ENCODE data around the gene NTM.

NTM gene

DNA sequence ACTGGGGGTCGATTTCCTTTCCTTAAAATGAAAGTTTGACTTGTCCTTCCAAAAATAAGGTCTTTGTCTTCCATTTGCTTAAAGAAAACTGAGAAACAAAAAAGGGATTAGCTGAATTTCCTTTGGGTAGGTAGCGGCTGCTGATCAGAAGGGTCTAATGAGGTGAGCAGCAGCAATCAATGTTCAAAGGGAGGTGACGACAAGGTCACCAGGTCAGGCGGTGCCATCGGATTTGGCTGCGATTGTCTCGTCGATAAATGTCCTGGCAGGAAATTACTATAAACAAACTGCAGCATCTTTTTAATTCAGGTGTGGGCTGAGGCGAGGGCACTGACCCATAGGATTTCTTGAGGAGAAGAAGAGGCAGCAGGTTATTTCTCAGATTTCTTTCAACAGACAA is 480.1 kb downstream of the NTM start:
- H3K9me3 ChIP-seq (replicated peaks; ENCODE audit: low read length): no peaks in the 10 kb centered on the region
- no peaks in the 10 kb centered on the region for H3K36me3 ChIP-seq (ENCODE audit: insufficient read depth, low read length)
- H3K27me3 ChIP-seq (ENCODE audit: control insufficient read depth, insufficient read depth, low read length): peaks cover 12% of the 10 kb centered on the region
- H3K4me2 ChIP-seq (ENCODE audit: low read length): no peak overlapping the region
- no peak overlapping the region for H3K9ac ChIP-seq (ENCODE audit: low read depth, low read length)
- no peaks in the 10 kb centered on the region for H3K4me1 ChIP-seq (ENCODE audit: control insufficient read depth, insufficient read depth, low read length)
- H3K4me3 ChIP-seq (ENCODE audit: low read length): no peak overlapping the region

DNA sequence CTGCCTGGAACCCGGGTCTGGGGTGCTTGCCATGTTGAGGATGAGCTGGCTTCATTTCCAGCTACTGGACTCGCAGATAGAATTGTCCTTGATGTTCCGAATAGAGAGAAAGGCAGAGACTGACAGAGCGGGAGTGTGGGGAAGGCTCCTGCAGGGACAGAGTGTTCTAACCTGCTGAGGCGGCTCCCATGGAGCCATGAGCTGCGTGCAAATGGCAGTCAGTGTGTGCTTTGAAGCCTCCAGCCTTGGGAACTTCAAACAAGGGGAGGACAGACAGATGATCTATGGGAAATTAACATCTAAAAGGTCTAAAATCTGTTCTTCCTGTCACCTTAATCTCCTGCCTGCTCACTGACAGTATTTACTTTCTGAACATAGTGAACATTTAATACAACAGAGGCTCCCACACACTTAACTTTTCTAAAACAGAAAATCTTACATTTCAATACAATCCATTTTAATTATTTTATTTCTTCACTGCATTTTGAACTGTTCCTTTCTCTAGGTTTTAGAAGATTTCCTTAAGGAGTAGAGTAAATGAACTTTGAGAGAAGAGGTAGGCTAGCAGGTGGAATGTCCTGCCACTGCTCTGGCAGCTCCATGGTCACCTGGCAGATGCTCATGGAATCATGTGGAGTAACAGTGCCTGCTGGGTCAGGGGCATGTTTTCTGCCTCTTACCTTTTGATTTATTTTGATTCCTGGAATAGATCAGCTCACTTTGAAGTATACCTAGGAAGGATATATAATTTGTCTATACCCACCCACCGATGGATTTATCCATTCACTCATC is 481.7 kb downstream of the NTM start:
- Histone ChIP-seq H3K4me2 (ENCODE audit: low read length) (no peak overlapping the region), H3K4me3 (ENCODE audit: low read length) (no peak overlapping the region), H3K27me3 (ENCODE audit: control insufficient read depth, insufficient read depth, low read length) (peaks cover 12% of the 10 kb centered on the region), H3K9me3 (replicated peaks; ENCODE audit: low read length) (no peaks in the 10 kb centered on the region), H3K36me3 (ENCODE audit: insufficient read depth, low read length) (no peaks in the 10 kb centered on the region), H3K9ac (ENCODE audit: low read depth, low read length) (no peak overlapping the region), H3K4me1 (ENCODE audit: control insufficient read depth, insufficient read depth, low read length) (no peaks in the 10 kb centered on the region)

- Histone ChIP-seq H3K4me1 (ENCODE audit: control insufficient read depth, insufficient read depth, low read length) (no peaks in the 10 kb centered on the region), H3K36me3 (ENCODE audit: insufficient read depth, low read length) (no peaks in the 10 kb centered on the region), H3K27me3 (ENCODE audit: control insufficient read depth, insufficient read depth, low read length) (peaks cover 12% of the 10 kb centered on the region), H3K9ac (ENCODE audit: low read depth, low read length) (no peak overlapping the region), H3K4me2 (ENCODE audit: low read length) (no peak overlapping the region), H3K9me3 (replicated peaks; ENCODE audit: low read length) (no peaks in the 10 kb centered on the region), H3K4me3 (ENCODE audit: low read length) (no peak overlapping the region)
Observed at GRCh38 chr11:131852757-131853156, 482.3 kb downstream of the NTM start.

DNA sequence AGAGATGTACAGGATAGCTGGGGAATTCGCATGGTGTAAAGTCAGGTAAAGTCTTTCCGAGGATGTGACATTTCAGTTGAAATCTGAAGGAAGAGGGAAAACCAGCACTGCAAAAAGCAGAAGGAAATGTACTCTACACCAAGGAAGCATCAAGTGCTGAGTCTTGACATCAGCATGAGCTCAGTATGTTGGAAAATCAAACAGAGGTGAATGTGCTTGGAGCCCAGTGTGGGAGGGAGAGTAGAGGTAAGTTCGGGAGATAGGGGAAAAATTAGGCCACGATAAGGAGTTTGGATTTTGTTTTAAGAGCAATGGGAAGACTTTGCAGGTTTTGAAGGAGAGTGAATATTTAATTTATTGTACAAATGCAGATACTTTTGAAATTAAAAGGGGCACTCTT is 484.0 kb downstream of the NTM start:
- peaks cover 12% of the 10 kb centered on the region for H3K27me3 ChIP-seq (ENCODE audit: control insufficient read depth, insufficient read depth, low read length)
- H3K4me3 ChIP-seq (ENCODE audit: low read length): no peak overlapping the region
- H3K36me3 ChIP-seq (ENCODE audit: insufficient read depth, low read length): no peaks in the 10 kb centered on the region
- no peaks in the 10 kb centered on the region for H3K4me1 ChIP-seq (ENCODE audit: control insufficient read depth, insufficient read depth, low read length)
- H3K9me3 ChIP-seq (replicated peaks; ENCODE audit: low read length): no peaks in the 10 kb centered on the region
- no peak overlapping the region for H3K4me2 ChIP-seq (ENCODE audit: low read length)
- no peak overlapping the region for H3K9ac ChIP-seq (ENCODE audit: low read depth, low read length)

GRCh38 chr11:131855320-131855719 is 484.9 kb downstream of the NTM start:
- H3K4me3 ChIP-seq (ENCODE audit: low read length): no peak overlapping the region
- H3K4me1 ChIP-seq (ENCODE audit: control insufficient read depth, insufficient read depth, low read length): no peaks in the 10 kb centered on the region
- H3K27me3 ChIP-seq (ENCODE audit: control insufficient read depth, insufficient read depth, low read length): peaks cover 12% of the 10 kb centered on the region
- H3K4me2 ChIP-seq (ENCODE audit: low read length): no peak overlapping the region
- H3K36me3 ChIP-seq (ENCODE audit: insufficient read depth, low read length): no peaks in the 10 kb centered on the region
- H3K9me3 ChIP-seq (replicated peaks; ENCODE audit: low read length): no peaks in the 10 kb centered on the region
- no peak overlapping the region for H3K9ac ChIP-seq (ENCODE audit: low read depth, low read length)

GRCh38 chr11:131857246-131857645 is 486.8 kb downstream of the NTM start:
- no peaks in the 10 kb centered on the region for H3K36me3 ChIP-seq (ENCODE audit: insufficient read depth, low read length)
- H3K9me3 ChIP-seq (replicated peaks; ENCODE audit: low read length): no peaks in the 10 kb centered on the region
- H3K9ac ChIP-seq (ENCODE audit: low read depth, low read length): no peak overlapping the region
- no peaks in the 10 kb centered on the region for H3K4me1 ChIP-seq (ENCODE audit: control insufficient read depth, insufficient read depth, low read length)
- H3K4me3 ChIP-seq (ENCODE audit: low read length): no peak overlapping the region
- peaks cover 3% of the 10 kb centered on the region for H3K27me3 ChIP-seq (ENCODE audit: control insufficient read depth, insufficient read depth, low read length)
- no peak overlapping the region for H3K4me2 ChIP-seq (ENCODE audit: low read length)

DNA sequence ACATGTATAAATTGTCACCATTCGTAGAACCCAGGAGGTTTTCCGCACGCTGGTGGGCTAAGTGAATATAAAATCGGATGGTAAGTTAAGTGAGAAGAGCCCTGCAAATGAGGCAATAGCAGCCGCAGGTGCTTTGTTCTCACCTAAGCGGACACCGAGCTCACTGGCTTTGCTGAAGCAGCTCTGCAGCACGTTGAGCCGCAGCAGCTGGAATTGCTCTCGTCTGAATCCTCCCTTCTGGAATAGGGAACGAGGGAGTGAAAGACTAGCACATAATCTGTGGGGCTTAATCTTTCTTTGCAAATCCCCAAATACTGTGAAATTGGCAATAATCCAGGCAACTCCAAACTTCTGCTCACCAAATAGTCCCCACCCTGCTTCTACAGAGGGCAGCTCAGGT is 488.1 kb downstream of the NTM start:
- Histone ChIP-seq H3K27me3 (ENCODE audit: control insufficient read depth, insufficient read depth, low read length) (no peaks in the 10 kb centered on the region), H3K4me1 (ENCODE audit: control insufficient read depth, insufficient read depth, low read length) (no peaks in the 10 kb centered on the region), H3K36me3 (ENCODE audit: insufficient read depth, low read length) (no peaks in the 10 kb centered on the region), H3K4me2 (ENCODE audit: low read length) (no peak overlapping the region), H3K4me3 (ENCODE audit: low read length) (no peak overlapping the region), H3K9me3 (replicated peaks; ENCODE audit: low read length) (no peaks in the 10 kb centered on the region), H3K9ac (ENCODE audit: low read depth, low read length) (no peak overlapping the region)

DNA sequence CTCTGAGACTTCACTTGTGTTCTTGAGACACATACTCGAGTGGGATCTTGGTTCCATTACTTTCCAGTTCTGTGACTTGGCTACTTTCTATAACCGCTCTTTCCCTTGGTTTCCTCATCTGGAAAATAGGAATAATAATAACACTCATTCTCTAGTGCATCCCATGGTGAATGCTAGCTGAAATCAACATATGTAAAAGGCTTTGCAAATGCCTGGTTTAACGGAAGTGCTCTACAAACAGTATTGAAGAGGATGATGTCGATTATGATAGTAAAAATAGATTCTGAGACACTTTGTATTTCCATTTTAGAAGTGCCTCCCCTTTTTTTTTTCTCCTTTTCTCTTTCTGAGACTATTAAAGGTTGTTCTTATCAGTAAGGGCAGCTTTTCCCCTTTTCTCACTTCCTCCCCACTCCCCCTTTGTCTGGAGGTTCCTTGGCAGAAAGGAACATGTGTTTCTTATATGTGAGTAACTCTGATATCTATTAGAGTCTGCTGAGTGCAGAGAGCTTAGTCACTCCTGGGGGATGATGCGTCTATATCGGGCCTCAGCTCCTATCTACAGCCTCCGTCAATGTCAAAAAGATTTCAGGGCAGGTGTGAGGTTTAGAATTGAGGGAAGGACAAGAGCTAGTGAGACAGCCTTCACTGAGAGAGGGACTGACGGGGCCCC is 489.3 kb downstream of the NTM start:
- H3K9ac ChIP-seq (ENCODE audit: low read depth, low read length): no peak overlapping the region
- H3K4me2 ChIP-seq (ENCODE audit: low read length): no peak overlapping the region

DNA sequence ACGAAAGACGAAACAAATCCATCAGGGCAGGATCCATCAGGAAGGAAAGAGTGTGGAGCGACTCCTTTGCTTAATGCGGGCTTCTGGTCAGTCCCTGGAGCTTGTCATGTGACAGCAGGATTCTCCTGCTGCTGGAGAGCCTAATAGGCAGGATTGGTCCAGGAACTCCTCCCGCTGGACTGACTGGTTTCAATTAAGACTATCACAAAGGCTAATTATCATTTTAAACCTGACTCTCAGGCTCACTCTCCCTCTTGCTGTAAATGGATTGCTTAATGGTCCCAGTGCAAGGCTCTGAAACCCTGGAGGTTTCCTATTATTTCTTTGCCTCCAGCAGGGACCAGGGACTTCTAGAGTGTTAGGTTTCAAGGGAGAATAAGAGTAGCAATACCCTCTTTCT is 493.8 kb downstream of the NTM start:
- Histone ChIP-seq H3K9ac (ENCODE audit: low read depth, low read length) (no peak overlapping the region), H3K4me1 (ENCODE audit: control insufficient read depth, insufficient read depth, low read length) (peaks cover 9% of the 10 kb centered on the region), H3K4me3 (ENCODE audit: low read length) (no peak overlapping the region), H3K27me3 (ENCODE audit: control insufficient read depth, insufficient read depth, low read length) (no peaks in the 10 kb centered on the region), H3K9me3 (replicated peaks; ENCODE audit: low read length) (no peaks in the 10 kb centered on the region), H3K4me2 (ENCODE audit: low read length) (no peak overlapping the region), H3K36me3 (ENCODE audit: insufficient read depth, low read length) (no peaks in the 10 kb centered on the region)

More for the DNA sequence above, 489.3 kb downstream of the NTM start:
- no peak overlapping the region for H3K4me3 ChIP-seq (ENCODE audit: low read length)
- H3K4me1 ChIP-seq (ENCODE audit: control insufficient read depth, insufficient read depth, low read length): no peaks in the 10 kb centered on the region
- no peaks in the 10 kb centered on the region for H3K27me3 ChIP-seq (ENCODE audit: control insufficient read depth, insufficient read depth, low read length)
- no peaks in the 10 kb centered on the region for H3K36me3 ChIP-seq (ENCODE audit: insufficient read depth, low read length)
- no peaks in the 10 kb centered on the region for H3K9me3 ChIP-seq (replicated peaks; ENCODE audit: low read length)

DNA sequence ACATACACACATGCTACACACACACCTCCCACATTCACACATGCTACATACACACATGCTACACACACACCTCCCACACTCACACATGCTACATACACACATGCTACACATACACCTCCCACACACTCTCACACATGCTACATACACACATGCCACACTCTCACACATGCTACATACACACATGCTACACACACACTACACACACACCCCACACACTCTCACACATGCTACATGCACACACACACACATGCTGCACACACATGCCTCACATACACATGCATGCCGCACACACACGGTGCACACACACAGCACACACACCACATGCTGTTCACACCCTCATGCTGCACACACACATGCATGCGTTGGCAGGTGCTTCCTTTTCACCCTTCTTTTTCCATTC is 495.4 kb downstream of the NTM start:
- H3K4me1 ChIP-seq (ENCODE audit: control insufficient read depth, insufficient read depth, low read length): peaks cover 9% of the 10 kb centered on the region
- no peak overlapping the region for H3K9ac ChIP-seq (ENCODE audit: low read depth, low read length)
- H3K4me3 ChIP-seq (ENCODE audit: low read length): no peak overlapping the region
- no peaks in the 10 kb centered on the region for H3K9me3 ChIP-seq (replicated peaks; ENCODE audit: low read length)
- H3K27me3 ChIP-seq (ENCODE audit: control insufficient read depth, insufficient read depth, low read length): no peaks in the 10 kb centered on the region
- no peak overlapping the region for H3K4me2 ChIP-seq (ENCODE audit: low read length)
- H3K36me3 ChIP-seq (ENCODE audit: insufficient read depth, low read length): no peaks in the 10 kb centered on the region

GRCh38 chr11:131866535-131867400 is 496.4 kb downstream of the NTM start:
- no peaks in the 10 kb centered on the region for H3K36me3 ChIP-seq (ENCODE audit: insufficient read depth, low read length)
- no peak overlapping the region for H3K9ac ChIP-seq (ENCODE audit: low read depth, low read length)
- no peak overlapping the region for H3K4me3 ChIP-seq (ENCODE audit: low read length)
- no peaks in the 10 kb centered on the region for H3K9me3 ChIP-seq (replicated peaks; ENCODE audit: low read length)
- no peak overlapping the region for H3K4me2 ChIP-seq (ENCODE audit: low read length)
- no peaks in the 10 kb centered on the region for H3K27me3 ChIP-seq (ENCODE audit: control insufficient read depth, insufficient read depth, low read length)
- H3K4me1 ChIP-seq (ENCODE audit: control insufficient read depth, insufficient read depth, low read length): peaks cover 9% of the 10 kb centered on the region
